ENCODE data around the gene ZNF33A.
"Not testable (repeated sequence)": the region's sequence is repeated elsewhere in the genome, so short reads cannot be mapped to it uniquely, and the experiment has no call there.

ZNF33A gene

DNA sequence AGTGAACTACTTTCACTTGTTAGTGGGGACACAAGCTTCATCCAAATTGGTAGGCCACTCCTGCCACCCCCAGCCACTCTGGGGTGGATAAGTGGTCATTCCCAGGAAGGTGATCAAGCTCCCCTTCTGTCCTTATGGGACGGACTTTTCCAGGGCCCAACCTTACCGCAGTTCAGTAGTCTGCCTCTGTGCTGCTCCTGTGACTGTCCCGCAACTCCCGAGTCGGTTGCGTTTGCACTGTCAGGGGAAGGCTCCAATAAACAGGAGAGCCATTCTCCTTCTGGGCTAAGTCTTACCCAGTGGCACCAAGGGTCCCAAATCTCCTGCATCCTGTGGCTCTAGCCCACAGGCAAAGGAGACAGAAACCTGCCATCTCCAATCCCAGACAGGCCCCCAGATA is 7.4 kb upstream of the ZNF33A start:
- no peaks in the 10 kb centered on the region for H4K20me1 ChIP-seq
- H3K9ac ChIP-seq = no peak overlapping the region

DNA sequence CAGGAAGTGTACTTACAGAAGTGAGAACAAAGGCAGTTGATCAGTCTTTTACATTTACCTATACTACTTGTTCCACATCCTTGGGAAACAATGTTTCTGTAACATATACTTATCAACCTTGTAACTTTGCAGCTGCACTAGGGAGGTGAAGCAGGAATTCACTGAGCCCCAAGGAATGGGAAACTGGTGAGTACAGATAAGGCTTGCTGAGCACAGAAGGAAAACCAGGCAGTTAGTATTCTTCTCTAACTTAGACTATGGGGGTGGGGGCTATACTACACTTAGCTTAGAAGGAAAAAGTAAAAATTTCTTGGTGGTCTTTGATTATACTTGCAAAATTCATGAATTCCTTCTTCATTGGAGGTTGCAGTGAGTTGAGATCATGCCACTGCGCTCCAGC is 6.9 kb upstream of the ZNF33A start:
- no peaks in the 10 kb centered on the region for H3K36me3 ChIP-seq
- no peak overlapping the region for H3K27ac ChIP-seq
- no peak overlapping the region for H3K4me3 ChIP-seq
- H3K27me3 ChIP-seq = no peaks in the 10 kb centered on the region
- H3K9ac ChIP-seq = no peak overlapping the region
- H3K4me2 ChIP-seq = no peak overlapping the region
- peaks cover 0 to 16% (median 6%) of the 10 kb centered on the region in 11 experiments; a peak in 12 of 22 replicates for H3K9me3 ChIP-seq (replicated peaks in 1 of 11)
- TF ChIP-seq Cebpa-rat (IDR thresholded peaks at IDR 0.05) = no peak
- peaks cover 0 to 9% (median 0%) of the 10 kb centered on the region in 10 experiments; a peak in 5 of 20 replicates for H3K4me1 ChIP-seq
- H4K20me1 ChIP-seq = no peaks in the 10 kb centered on the region

More for the DNA sequence above, 7.4 kb upstream of the ZNF33A start:
- H3K4me2 ChIP-seq = no peak overlapping the region
- TF ChIP-seq Cebpa-rat (IDR thresholded peaks at IDR 0.05) = no peak
- no peaks in the 10 kb centered on the region for H3K27me3 ChIP-seq
- H3K36me3 ChIP-seq = no peaks in the 10 kb centered on the region
- peaks cover 0 to 10% (median under 1%) of the 10 kb centered on the region in 11 experiments; a peak in 10 of 22 replicates for H3K9me3 ChIP-seq (replicated peaks in 1 of 11)
- no peak overlapping the region for H3K4me3 ChIP-seq
- H3K27ac ChIP-seq = no peak overlapping the region
- H3K4me1 ChIP-seq = peaks cover 0 to 9% (median 0%) of the 10 kb centered on the region in 10 experiments; a peak in 5 of 20 replicates

DNA sequence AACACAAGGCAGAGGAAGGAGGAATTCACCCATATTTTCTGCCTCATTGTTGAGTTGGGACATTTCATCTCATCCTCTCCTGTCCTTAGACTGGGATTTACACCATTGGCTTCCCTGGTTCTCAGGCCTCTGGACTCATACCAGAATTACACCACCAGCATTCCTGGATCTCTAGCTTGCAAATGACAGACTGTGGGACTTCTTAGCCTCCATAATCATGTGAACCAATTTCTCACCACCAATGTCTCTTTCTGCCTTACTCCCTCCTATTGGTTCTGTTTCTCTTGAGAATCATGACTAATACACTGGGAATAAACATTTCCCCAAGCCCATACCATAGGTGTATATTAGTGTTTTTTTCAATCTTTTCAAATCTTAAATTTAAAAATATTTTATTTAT is 2.9 kb upstream of the ZNF33A start:
- Histone ChIP-seq H3K4me2 (peak overlapping the region in 2 of 11 experiments; percentile 8 to 62; a peak in 4 of 22 replicates), H3K4me3 (no peak overlapping the region), H3K27ac (peak overlapping the region in 1 of 11 experiments; percentile 18; a peak in 2 of 22 replicates), H3K9me3 (replicated peaks in 1 of 11) (peaks cover 0 to 22% (median 6%) of the 10 kb centered on the region in 11 experiments; a peak in 12 of 22 replicates), H3K27me3 (no peaks in the 10 kb centered on the region), H3K9ac (no peak overlapping the region), H3K4me1 (peaks cover 6 to 30% (median 20%) of the 10 kb centered on the region in 10 experiments), H4K20me1 (no peaks in the 10 kb centered on the region), H3K36me3 (peaks cover 0 to 4% (median 0%) of the 10 kb centered on the region in 11 experiments; a peak in 7 of 22 replicates)
- TF ChIP-seq Cebpa-rat (IDR thresholded peaks at IDR 0.05) = no peak

DNA sequence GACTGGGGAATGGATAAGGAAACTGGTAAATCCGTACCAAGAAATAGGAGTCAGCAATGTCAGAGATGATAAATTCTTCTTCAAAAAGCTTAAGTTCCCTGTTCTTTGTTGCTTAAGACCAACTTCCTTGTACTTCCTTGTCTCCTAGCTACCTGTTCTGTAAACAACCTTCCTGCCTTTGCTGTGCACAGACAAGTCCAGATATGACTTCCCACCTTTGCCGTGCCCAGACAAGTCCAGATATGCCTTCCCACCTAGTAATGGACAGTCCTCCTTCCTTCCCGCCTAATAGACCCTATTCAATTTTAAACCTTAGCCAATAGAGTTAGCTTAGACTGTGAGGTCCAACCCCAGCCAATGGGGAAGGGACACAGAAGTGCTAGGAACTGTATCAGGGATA is 2.5 kb upstream of the ZNF33A start:
- Histone ChIP-seq H3K27me3 (no peaks in the 10 kb centered on the region), H3K36me3 (peaks cover 0 to 9% (median 3%) of the 10 kb centered on the region in 11 experiments; a peak in 9 of 22 replicates), H3K4me3 (no peak overlapping the region), H3K9ac (no peak overlapping the region), H3K4me1 (peaks cover 6 to 35% (median 22%) of the 10 kb centered on the region in 10 experiments), H4K20me1 (no peaks in the 10 kb centered on the region), H3K4me2 (peak overlapping the region in 1 of 11 experiments; percentile 62; a peak in 1 of 22 replicates), H3K27ac (no peak overlapping the region), H3K9me3 (replicated peaks in 1 of 11) (peaks cover 0 to 22% (median 6%) of the 10 kb centered on the region in 11 experiments; a peak in 12 of 22 replicates)
- TF ChIP-seq Cebpa-rat (IDR thresholded peaks at IDR 0.05) = no peak

DNA sequence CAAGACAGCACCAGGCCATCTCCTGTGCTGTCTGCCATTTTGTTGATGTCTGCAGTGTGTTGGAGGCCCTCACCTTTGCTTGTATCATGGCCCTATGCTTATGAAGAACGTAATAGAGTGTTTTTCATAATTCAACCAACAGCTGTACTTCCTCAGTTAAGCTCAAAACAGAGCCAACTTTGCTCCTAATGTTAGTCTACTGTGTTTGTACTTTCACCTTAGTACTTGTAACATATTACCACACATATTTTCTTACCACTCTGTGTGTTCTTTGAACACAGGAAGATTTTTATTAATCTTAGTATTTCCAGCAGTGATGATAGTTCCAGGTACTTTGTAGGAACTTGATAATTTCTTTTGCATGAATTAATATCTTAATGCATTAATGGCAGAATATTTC is 5.9 kb downstream of the ZNF33A start:
- Histone ChIP-seq H3K27ac (no peak overlapping the region), H3K4me3 (no peak overlapping the region), H3K36me3 (peaks cover 69 to 91% (median 80%) of the 10 kb centered on the region in 11 experiments), H3K27me3 (no peaks in the 10 kb centered on the region), H3K4me1 (peaks cover 0 to 20% (median 13%) of the 10 kb centered on the region in 10 experiments; a peak in 19 of 20 replicates), H3K9me3 (replicated peaks in 1 of 11) (peaks cover 13 to 38% (median 31%) of the 10 kb centered on the region in 11 experiments), H3K4me2 (no peak overlapping the region), H3K9ac (no peak overlapping the region), H4K20me1 (no peaks in the 10 kb centered on the region)
- TF ChIP-seq Cebpa-rat (IDR thresholded peaks at IDR 0.05) = no peak

DNA sequence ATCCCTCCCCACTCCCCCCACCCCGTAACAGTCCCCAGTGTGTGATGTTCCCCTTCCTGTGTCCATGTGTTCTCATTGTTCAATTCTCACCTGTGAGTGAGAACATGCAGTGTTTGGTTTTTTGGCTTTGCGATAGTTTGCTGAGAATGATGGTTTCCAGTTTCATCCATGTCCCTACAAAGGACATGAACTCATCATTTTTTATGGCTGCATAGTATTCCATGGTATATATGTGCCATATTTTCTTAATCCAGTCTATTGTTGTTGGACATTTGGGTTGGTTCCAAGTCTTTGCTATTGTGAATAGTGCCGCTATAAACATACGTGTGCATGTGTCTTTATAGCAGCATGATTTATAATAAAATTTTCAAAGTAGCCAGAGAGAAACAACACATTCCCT is 8.6 kb downstream of the ZNF33A start:
- not testable (repeated sequence) for H3K4me2 ChIP-seq, H3K27me3 ChIP-seq, H3K9ac ChIP-seq, H3K27ac ChIP-seq, H3K4me1 ChIP-seq, H3K4me3 ChIP-seq, H4K20me1 ChIP-seq
- Histone ChIP-seq H3K36me3 (peaks cover 90 to 99% (median 95%) of the 10 kb centered on the region in 11 experiments), H3K9me3 (replicated peaks in 1 of 11) (peaks cover 13 to 38% (median 31%) of the 10 kb centered on the region in 11 experiments)

DNA sequence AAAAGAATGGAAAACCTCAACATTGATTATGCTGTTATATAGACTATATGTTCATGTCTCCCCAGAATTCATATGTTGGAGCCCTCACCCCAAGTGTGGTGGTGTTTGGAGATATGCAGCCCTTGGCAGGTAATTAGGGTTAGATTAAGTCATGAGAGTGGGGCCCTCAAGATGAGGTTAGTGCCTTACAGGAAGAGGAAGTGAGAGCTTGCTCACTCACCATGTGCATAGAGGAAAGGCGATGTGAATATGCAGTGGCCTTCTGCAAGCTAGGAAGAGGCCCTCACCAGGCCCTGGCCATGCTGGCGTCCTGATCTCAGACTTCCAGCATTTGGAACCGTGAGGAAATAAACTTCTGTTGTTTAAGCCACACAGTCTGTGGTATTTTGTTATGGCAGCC is 14.8 kb downstream of the ZNF33A start:
- Histone ChIP-seq H3K27ac (0 out of 22 replicates have a peak overlapping the region, but pooled peaks of 1 of the 11 experiments have one; percentile 1), H3K4me2 (peak overlapping the region in 2 of 11 experiments; percentile 8 to 25; a peak in 2 of 22 replicates), H3K4me1 (peaks cover 0 to 18% (median 6%) of the 10 kb centered on the region in 10 experiments; a peak in 9 of 20 replicates), H3K27me3 (no peaks in the 10 kb centered on the region), H3K9ac (no peak overlapping the region), H3K4me3 (no peak overlapping the region), H3K9me3 (replicated peaks in 1 of 11) (peaks cover 0 to 28% (median 6%) of the 10 kb centered on the region in 11 experiments; a peak in 14 of 22 replicates), H3K36me3 (peaks cover 85 to 100% (median 96%) of the 10 kb centered on the region in 11 experiments), H4K20me1 (no peaks in the 10 kb centered on the region)
- TF ChIP-seq Cebpa-rat (IDR thresholded peaks at IDR 0.05) = no peak

DNA sequence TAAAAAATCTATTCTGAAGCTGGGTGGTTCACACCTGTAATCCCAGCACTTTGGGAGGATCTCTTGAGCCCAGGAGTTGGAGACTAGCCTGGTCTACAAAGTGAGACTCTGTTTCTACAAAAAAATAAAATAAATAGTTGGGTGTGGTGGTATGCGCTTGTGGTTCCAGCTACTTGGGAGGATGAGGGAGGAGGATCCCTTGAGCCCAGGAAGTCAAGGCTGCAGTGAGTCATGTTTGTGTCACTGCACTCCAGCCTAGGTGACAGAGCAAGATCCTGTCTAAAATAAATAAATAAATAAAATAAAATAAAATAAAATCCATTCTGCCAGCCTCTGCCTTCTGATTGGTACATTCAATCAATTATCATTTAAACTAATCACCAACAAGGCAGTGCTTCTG is 17.5 kb downstream of the ZNF33A start:
- Histone ChIP-seq H3K4me3 (no peak overlapping the region; a peak in 1 of 20 replicates), H3K36me3 (peaks cover 76 to 100% (median 97%) of the 10 kb centered on the region in 11 experiments), H3K4me2 (peak overlapping the region in 4 of 11 experiments; percentile 1 to 28 (median 15); a peak in 1 of 22 replicates)

DNA sequence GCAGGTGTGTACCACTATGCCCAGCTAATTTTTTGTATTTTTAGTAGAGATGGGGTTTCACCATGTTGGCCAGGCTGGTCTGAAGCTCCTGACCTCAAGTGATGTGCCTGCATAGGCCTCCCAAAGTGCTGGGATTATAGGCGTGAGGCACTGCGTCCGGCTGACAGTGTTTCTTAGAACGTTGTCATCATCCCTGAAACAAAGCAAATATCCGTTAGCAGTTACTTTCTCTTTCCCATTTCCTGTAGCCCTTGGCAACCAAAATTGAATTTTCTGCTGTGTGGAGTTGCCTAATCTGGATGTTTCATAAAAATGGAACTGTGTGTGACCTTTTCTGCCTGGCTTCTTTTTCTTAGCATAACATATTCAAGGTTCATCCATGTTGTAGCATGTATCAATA is 22.4 kb downstream of the ZNF33A start:
- Histone ChIP-seq H3K27me3 (no peaks in the 10 kb centered on the region), H3K4me1 (peaks cover 0 to 25% (median 2%) of the 10 kb centered on the region in 10 experiments; a peak in 11 of 20 replicates), H3K27ac (no peak overlapping the region), H3K9me3 (replicated peaks in 1 of 11) (peaks cover 0 to 12% (median 4%) of the 10 kb centered on the region in 11 experiments; a peak in 10 of 22 replicates), H3K9ac (no peak overlapping the region), H3K4me3 (no peak overlapping the region), H3K4me2 (no peak overlapping the region), H4K20me1 (no peaks in the 10 kb centered on the region), H3K36me3 (peaks cover 71 to 98% (median 93%) of the 10 kb centered on the region in 11 experiments)
- no peak for TF ChIP-seq Cebpa-rat (IDR thresholded peaks at IDR 0.05)

More for the DNA sequence above, 17.5 kb downstream of the ZNF33A start:
- no peak for TF ChIP-seq Cebpa-rat (IDR thresholded peaks at IDR 0.05)
- Histone ChIP-seq H3K9ac (no peak overlapping the region), H4K20me1 (no peaks in the 10 kb centered on the region), H3K9me3 (replicated peaks in 1 of 11) (peaks cover 0 to 26% (median 4%) of the 10 kb centered on the region in 11 experiments; a peak in 11 of 22 replicates), H3K27ac (no peak overlapping the region), H3K27me3 (no peaks in the 10 kb centered on the region), H3K4me1 (peaks cover 0 to 18% (median 6%) of the 10 kb centered on the region in 10 experiments; a peak in 9 of 20 replicates)
